OCI-LY3 (cell line): ENCODE results near the gene SRPK1.

Source experiments
- H2AFZ ChIP-seq: fragments of 200-600, 300-600 bp; shearing (Covaris generic); 2 replicates; pipeline ENCODE4 v1.6.0; 2014; ENCODE audit warnings: antibody characterized with exemption, low read depth, low read length
- H3K27ac ChIP-seq: fragments of 200-600, 300-600 bp; sonication (generic); 2 replicates; pipeline ENCODE4 v1.5.1; 2014; ENCODE audit warnings: mild to moderate bottlenecking, low read length, moderate library complexity, mixed read lengths
- H3K27me3 ChIP-seq: fragments of 200-600, 300-600 bp; sonication (generic); 2 replicates; pipeline ENCODE4 v1.6.1; 2014; ENCODE audit warnings: low read depth, low read length, mixed read lengths
- H3K36me3 ChIP-seq: fragments of 200-600, 300-600 bp; sonication (generic); replicated peaks from 2 replicates; pipeline ENCODE3; 2014; ENCODE audit warnings: low read depth, low read length, mixed read lengths
- H3K4me1 ChIP-seq: fragments of 300-600, 200-600 bp; sonication (generic); 2 replicates; pipeline ENCODE4 v1.6.1; 2014; ENCODE audit warnings: low read length, mixed read lengths
- H3K4me2 ChIP-seq: fragments of 200-600, 300-600 bp; sonication (generic); 2 replicates; pipeline ENCODE4 v1.6.1; 2014; ENCODE audit warnings: low read length, mixed read lengths
- H3K4me3 ChIP-seq: fragments of 300-600, 200-600 bp; sonication (generic); 2 replicates; pipeline ENCODE4 v1.5.1; 2014; ENCODE audit warnings: antibody characterized with exemption, mild to moderate bottlenecking, low read length, moderate library complexity
- H3K79me2 ChIP-seq: fragments of 300-600, 200-600 bp; shearing (Covaris generic); 2 replicates; pipeline ENCODE4 v1.6.1; 2014; ENCODE audit warnings: mild to moderate bottlenecking, low read length, mixed read lengths
- H3K9ac ChIP-seq: fragments of 300-600, 200-600 bp; shearing (Covaris generic); 2 replicates; pipeline ENCODE4 v1.6.0; 2014; ENCODE audit warnings: mild to moderate bottlenecking, low read length, moderate library complexity
- H3K9me3 ChIP-seq: fragments of 200-600, 300-600 bp; shearing (Covaris generic); 2 replicates; pipeline ENCODE4 v1.6.1; 2014; ENCODE audit warnings: low read length, mixed read lengths; ENCODE audit not compliant: insufficient read depth
- H4K20me1 ChIP-seq: fragments of 200-600, 300-600 bp; sonication (generic); 2 replicates; pipeline ENCODE4 v1.6.1; 2016; ENCODE audit warnings: low read length, mixed read lengths; ENCODE audit not compliant: insufficient read depth
- CTCF ChIP-seq: fragments of 200-600, 300-600 bp; sonication (generic); IDR thresholded peaks from 2 replicates; pipeline ENCODE4 v1.5.1; 2014; ENCODE audit warnings: antibody characterized with exemption, low read length, low read depth
- EZH2phosphoT487 ChIP-seq: fragments of 200-600 bp; shearing (Covaris generic); IDR thresholded peaks from 2 replicates; pipeline ENCODE4 v1.6.1; 2018; ENCODE audit warnings: antibody characterized with exemption, mixed run types, low read depth

SRPK1 gene

GRCh38 chr6:35897036-35897435, 23.9 kb downstream of the SRPK1 start:
- no peak overlapping the region for H3K27ac ChIP-seq
- peaks cover 46% of the 10 kb centered on the region for H3K36me3 ChIP-seq
- no peak overlapping the region for H3K9ac ChIP-seq
- no peak overlapping the region for H3K4me3 ChIP-seq
- H3K4me1 ChIP-seq = no peaks in the 10 kb centered on the region
- H4K20me1 ChIP-seq = peaks cover 77% of the 10 kb centered on the region
- peaks cover 100% of the 10 kb centered on the region for H3K79me2 ChIP-seq
- no peaks in the 10 kb centered on the region for H3K27me3 ChIP-seq
- no peaks in the 10 kb centered on the region for H3K9me3 ChIP-seq
- no peak overlapping the region for H2AFZ ChIP-seq
- TF ChIP-seq CTCF (no peak), EZH2phosphoT487 (no peak)
- H3K4me2 ChIP-seq = no peak overlapping the region

- Histone ChIP-seq H2AFZ (no peak overlapping the region), H3K9me3 (no peaks in the 10 kb centered on the region), H3K27me3 (no peaks in the 10 kb centered on the region), H4K20me1 (peaks cover 76% of the 10 kb centered on the region), H3K9ac (no peak overlapping the region), H3K4me1 (no peaks in the 10 kb centered on the region), H3K27ac (no peak overlapping the region), H3K79me2 (peaks cover 100% of the 10 kb centered on the region), H3K4me2 (no peak overlapping the region), H3K36me3 (peaks cover 42% of the 10 kb centered on the region), H3K4me3 (no peak overlapping the region)
- TF ChIP-seq EZH2phosphoT487 = no peak
- TF ChIP-seq CTCF = no peak
Measured at GRCh38 chr6:35896228-35896627, 24.7 kb downstream of the SRPK1 start.

- H3K9me3 ChIP-seq = no peaks in the 10 kb centered on the region
- H3K27ac ChIP-seq = no peak overlapping the region
- TF ChIP-seq EZH2phosphoT487 (no peak), CTCF (no peak)
- H3K4me3 ChIP-seq = no peak overlapping the region
- no peak overlapping the region for H3K9ac ChIP-seq
- no peak overlapping the region for H2AFZ ChIP-seq
- H4K20me1 ChIP-seq = peaks cover 70% of the 10 kb centered on the region
- H3K79me2 ChIP-seq = peaks cover 100% of the 10 kb centered on the region
- H3K4me2 ChIP-seq = no peak overlapping the region
- H3K27me3 ChIP-seq = no peaks in the 10 kb centered on the region
- H3K36me3 ChIP-seq = peaks cover 41% of the 10 kb centered on the region
- no peaks in the 10 kb centered on the region for H3K4me1 ChIP-seq
Measured at GRCh38 chr6:35895560-35895959, 25.3 kb downstream of the SRPK1 start.

- no peak overlapping the region for H3K4me3 ChIP-seq
- H3K36me3 ChIP-seq = peaks cover 40% of the 10 kb centered on the region
- no peaks in the 10 kb centered on the region for H3K27me3 ChIP-seq
- H3K4me1 ChIP-seq = no peaks in the 10 kb centered on the region
- peaks cover 63% of the 10 kb centered on the region for H4K20me1 ChIP-seq
- TF ChIP-seq EZH2phosphoT487 (no peak), CTCF (no peak)
- peaks cover 98% of the 10 kb centered on the region for H3K79me2 ChIP-seq
- H2AFZ ChIP-seq = no peak overlapping the region
- no peak overlapping the region for H3K4me2 ChIP-seq
- no peak overlapping the region for H3K27ac ChIP-seq
- no peak overlapping the region for H3K9ac ChIP-seq
- no peaks in the 10 kb centered on the region for H3K9me3 ChIP-seq
Measured at GRCh38 chr6:35894776-35895175, 26.1 kb downstream of the SRPK1 start.
